Astrocyte (in vitro differentiated cells and primary cell): ENCODE results near the gene PPM1H. TPM values are rescaled to one million over a fixed set of nuclear protein-coding genes. Genes with fewer than 3 reads are reported as not detected.

Experiments used
- DNase-seq: peaks from one replicate; pipeline ENCODE4 v3.0.0-alpha.2; 2010; ENCODE audit warnings: low read depth
- FAIRE-seq: peaks from 2 replicates; lab custom pipeline; 2011; peaks lifted over from hg19 to GRCh38; lab: Jason Lieb, UNC
- H2AFZ ChIP-seq: 2 replicates; pipeline ENCODE4 v1.6.0; 2012; ENCODE audit warnings: low read depth, low read length, inconsistent platforms
- H3K27ac ChIP-seq: 2 replicates; pipeline ENCODE4 v1.5.1; 2011; ENCODE audit warnings: low read depth, low read length, inconsistent platforms
- H3K27me3 ChIP-seq: 2 replicates; pipeline ENCODE4 v1.6.0; 2011; ENCODE audit warnings: low read length, inconsistent platforms; ENCODE audit not compliant: insufficient read depth
- H3K36me3 ChIP-seq: 2 replicates; pipeline ENCODE4 v1.5.1; 2011; ENCODE audit warnings: low read length, inconsistent platforms; ENCODE audit not compliant: insufficient read depth
- H3K4me1 ChIP-seq: 2 replicates; pipeline ENCODE4 v1.5.1; 2011; ENCODE audit warnings: low read length, inconsistent platforms; ENCODE audit not compliant: insufficient read depth
- H3K4me2 ChIP-seq: 2 replicates; pipeline ENCODE4 v1.6.0; 2012; ENCODE audit warnings: low read length, inconsistent platforms
- H3K4me3 ChIP-seq: 2 replicates; pipeline ENCODE4 v1.5.1; 2011; ENCODE audit warnings: low read depth, mild to moderate bottlenecking, low read length, inconsistent platforms; ENCODE audit not compliant: insufficient read depth
- H3K79me2 ChIP-seq: 2 replicates; pipeline ENCODE4 v1.6.0; 2012; ENCODE audit warnings: mild to moderate bottlenecking, low read length, inconsistent platforms; ENCODE audit not compliant: insufficient read depth
- H3K9ac ChIP-seq: 2 replicates; pipeline ENCODE4 v1.6.0; 2012; ENCODE audit warnings: mild to moderate bottlenecking, low read length, inconsistent platforms
- H3K9me3 ChIP-seq: 2 replicates; pipeline ENCODE4 v1.5.1; 2012; ENCODE audit warnings: low read depth, mild to moderate bottlenecking, low read length, inconsistent platforms; ENCODE audit not compliant: insufficient read depth
- H4K20me1 ChIP-seq: 2 replicates; pipeline ENCODE4 v1.6.0; 2012; ENCODE audit warnings: low read length, inconsistent platforms; ENCODE audit not compliant: insufficient read depth
- H3K27ac Mint-ChIP-seq: one replicate; pipeline ENCODE4 v1.8.0; 2021; ENCODE audit warnings: mild to moderate bottlenecking, mixed read lengths; ENCODE audit not compliant: unreplicated experiment
- H3K27me3 Mint-ChIP-seq: one replicate; pipeline ENCODE4 v1.8.0; 2021; ENCODE audit warnings: low read depth, mixed read lengths; ENCODE audit not compliant: unreplicated experiment
- H3K36me3 Mint-ChIP-seq: one replicate; pipeline ENCODE4 v1.8.0; 2021; ENCODE audit warnings: low read depth, mixed read lengths; ENCODE audit not compliant: unreplicated experiment
- H3K4me1 Mint-ChIP-seq: one replicate; pipeline ENCODE4 v1.8.0; 2021; ENCODE audit warnings: low read depth, mixed read lengths; ENCODE audit not compliant: unreplicated experiment
- H3K4me3 Mint-ChIP-seq: one replicate; pipeline ENCODE4 v1.8.0; 2021; ENCODE audit warnings: mild to moderate bottlenecking, moderate library complexity, mixed read lengths; ENCODE audit not compliant: unreplicated experiment
- H3K9me3 Mint-ChIP-seq: one replicate; pipeline ENCODE4 v1.8.0; 2021; ENCODE audit warnings: mild to moderate bottlenecking, mixed read lengths; ENCODE audit not compliant: unreplicated experiment
- EZH2 ChIP-seq: IDR thresholded peaks from 2 replicates; pipeline ENCODE4 v1.6.1; 2012; ENCODE audit warnings: mild to moderate bottlenecking, low read length, inconsistent platforms; ENCODE audit not compliant: insufficient read depth
- total RNA-seq: library from RNA; stranded (reverse); gene quantifications from 2 replicates; pipeline ENCODE4 v1.2.1, GENCODE V29; 2021
- TF ChIP-seq, protein P1 (sequence below): IDR thresholded peaks from 2 replicates; pipeline ENCODE4 v1.5.1; 2011; ENCODE audit warnings: low read depth, mild to moderate bottlenecking, inconsistent platforms, low read length, moderate library complexity; ENCODE audit not compliant: insufficient read depth

The PPM1H gene
- total RNA-seq, 1 donor from 2014 or later, result 7.8 TPM

DNA sequence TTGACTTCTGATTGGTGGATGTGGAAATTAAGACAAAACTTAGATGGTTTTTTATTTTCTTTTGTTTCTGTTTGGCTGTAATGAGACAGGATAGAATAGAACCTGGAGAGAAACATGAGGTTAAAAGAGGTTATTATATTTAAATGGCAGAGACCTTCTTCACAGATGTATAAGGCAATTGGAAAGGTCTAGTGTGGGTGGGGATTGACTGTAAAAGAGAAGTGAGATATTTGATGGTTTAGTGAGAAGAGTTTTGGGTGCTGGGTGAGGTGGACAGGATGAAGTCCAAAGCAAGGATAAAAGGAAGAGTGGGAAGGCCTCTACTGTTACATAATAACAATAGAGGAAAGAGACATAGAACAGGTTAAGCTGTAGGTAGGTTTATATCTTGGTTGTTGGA lies 43.8 kb upstream of the PPM1H start:
- no peak overlapping the region for H3K4me3 ChIP-seq

DNA sequence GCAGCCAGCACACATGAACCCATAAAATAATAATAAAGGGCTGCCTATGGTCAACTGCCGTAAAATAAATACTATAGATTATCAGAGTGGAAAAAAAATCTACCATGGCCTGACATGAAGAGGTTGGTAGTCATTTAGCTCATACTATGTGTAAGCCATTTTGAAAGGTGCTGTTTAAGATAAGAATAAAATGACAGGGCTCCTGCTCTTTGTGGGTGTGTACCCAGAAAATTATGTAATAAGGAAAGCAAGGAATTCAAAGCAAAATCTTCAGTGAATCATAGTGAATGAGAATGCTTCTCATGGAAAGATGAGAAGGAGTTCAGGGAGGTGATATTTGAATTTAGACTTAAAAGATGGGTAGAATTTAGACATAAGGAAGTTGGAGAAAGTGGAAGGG lies 42.9 kb upstream of the PPM1H start:
- Histone ChIP-seq H3K27me3 (no peaks in the 10 kb centered on the region), H2AFZ (no peak overlapping the region), H3K4me2 (no peak overlapping the region), H3K79me2 (no peaks in the 10 kb centered on the region), H3K9ac (no peak overlapping the region), H3K4me1 (no peaks in the 10 kb centered on the region), H3K9me3 (no peaks in the 10 kb centered on the region), H3K36me3 (no peaks in the 10 kb centered on the region), H4K20me1 (no peaks in the 10 kb centered on the region), H3K27ac (no peak overlapping the region), H3K4me3 (no peak overlapping the region)
- H3K4me1 Mint-ChIP-seq, result no peaks in the 10 kb centered on the region
- peaks cover 2% of the 10 kb centered on the region for H3K27me3 Mint-ChIP-seq
- FAIRE-seq (no peak), DNase-seq (no peak)
- no peak overlapping the region for H3K27ac Mint-ChIP-seq
- no peak overlapping the region for H3K4me3 Mint-ChIP-seq
- no peaks in the 10 kb centered on the region for H3K36me3 Mint-ChIP-seq
- H3K9me3 Mint-ChIP-seq, result no peaks in the 10 kb centered on the region
- TF ChIP-seq, protein P1, sequence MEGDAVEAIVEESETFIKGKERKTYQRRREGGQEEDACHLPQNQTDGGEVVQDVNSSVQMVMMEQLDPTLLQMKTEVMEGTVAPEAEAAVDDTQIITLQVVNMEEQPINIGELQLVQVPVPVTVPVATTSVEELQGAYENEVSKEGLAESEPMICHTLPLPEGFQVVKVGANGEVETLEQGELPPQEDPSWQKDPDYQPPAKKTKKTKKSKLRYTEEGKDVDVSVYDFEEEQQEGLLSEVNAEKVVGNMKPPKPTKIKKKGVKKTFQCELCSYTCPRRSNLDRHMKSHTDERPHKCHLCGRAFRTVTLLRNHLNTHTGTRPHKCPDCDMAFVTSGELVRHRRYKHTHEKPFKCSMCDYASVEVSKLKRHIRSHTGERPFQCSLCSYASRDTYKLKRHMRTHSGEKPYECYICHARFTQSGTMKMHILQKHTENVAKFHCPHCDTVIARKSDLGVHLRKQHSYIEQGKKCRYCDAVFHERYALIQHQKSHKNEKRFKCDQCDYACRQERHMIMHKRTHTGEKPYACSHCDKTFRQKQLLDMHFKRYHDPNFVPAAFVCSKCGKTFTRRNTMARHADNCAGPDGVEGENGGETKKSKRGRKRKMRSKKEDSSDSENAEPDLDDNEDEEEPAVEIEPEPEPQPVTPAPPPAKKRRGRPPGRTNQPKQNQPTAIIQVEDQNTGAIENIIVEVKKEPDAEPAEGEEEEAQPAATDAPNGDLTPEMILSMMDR, result no peak
- no peak for TF ChIP-seq EZH2

More for the DNA sequence above, 43.8 kb upstream of the PPM1H start:
- no peak overlapping the region for H3K4me2 ChIP-seq
- no peaks in the 10 kb centered on the region for H3K36me3 Mint-ChIP-seq
- H3K27ac Mint-ChIP-seq, result no peak overlapping the region
- H3K4me1 Mint-ChIP-seq, result no peaks in the 10 kb centered on the region
- H3K27ac ChIP-seq, result no peak overlapping the region
- H3K9me3 Mint-ChIP-seq, result no peaks in the 10 kb centered on the region
- no peaks in the 10 kb centered on the region for H3K4me1 ChIP-seq
- no peak overlapping the region for H3K4me3 Mint-ChIP-seq
- TF ChIP-seq, protein P1, result no peak
- TF ChIP-seq EZH2, result no peak
- no peak overlapping the region for H2AFZ ChIP-seq
- H3K9ac ChIP-seq, result no peak overlapping the region
- DNase-seq, result no peak
- no peaks in the 10 kb centered on the region for H3K27me3 ChIP-seq
- no peak for FAIRE-seq
- H3K79me2 ChIP-seq, result no peaks in the 10 kb centered on the region
- H3K9me3 ChIP-seq, result no peaks in the 10 kb centered on the region
- no peaks in the 10 kb centered on the region for H4K20me1 ChIP-seq
- peaks cover 2% of the 10 kb centered on the region for H3K27me3 Mint-ChIP-seq
- H3K36me3 ChIP-seq, result no peaks in the 10 kb centered on the region

DNA sequence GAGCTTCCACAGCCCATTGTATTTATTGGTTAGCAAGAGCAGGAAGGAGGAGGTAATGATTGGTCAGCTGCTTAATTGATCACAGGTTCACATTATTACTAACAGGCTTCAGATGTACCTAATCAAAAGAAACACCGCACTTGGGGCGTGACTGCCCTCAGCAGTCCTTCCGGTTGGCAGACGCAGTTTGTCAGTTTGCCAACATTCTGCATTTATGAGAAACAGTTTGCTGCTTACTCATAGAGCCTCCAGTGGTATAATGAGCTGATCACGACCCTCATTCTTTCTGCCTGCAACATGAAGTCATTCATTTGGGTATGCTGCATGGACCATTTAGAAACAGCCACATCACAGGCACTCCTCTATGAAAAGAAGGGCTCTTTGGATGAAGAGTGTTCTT lies 42.5 kb upstream of the PPM1H start:
- TF ChIP-seq, protein P1, result no peak
- no peak for TF ChIP-seq EZH2
- DNase-seq, result peak; percentile 19
- no peaks in the 10 kb centered on the region for H3K4me1 Mint-ChIP-seq
- no peak overlapping the region for H3K9ac ChIP-seq
- H3K9me3 ChIP-seq, result no peaks in the 10 kb centered on the region
- no peaks in the 10 kb centered on the region for H3K79me2 ChIP-seq
- H3K27ac Mint-ChIP-seq, result no peak overlapping the region
- H3K36me3 ChIP-seq, result no peaks in the 10 kb centered on the region
- H4K20me1 ChIP-seq, result no peaks in the 10 kb centered on the region
- no peaks in the 10 kb centered on the region for H3K9me3 Mint-ChIP-seq
- no peak overlapping the region for H3K27ac ChIP-seq
- H3K27me3 ChIP-seq, result no peaks in the 10 kb centered on the region
- H3K27me3 Mint-ChIP-seq, result peaks cover 2% of the 10 kb centered on the region
- H2AFZ ChIP-seq, result peak overlapping the region; percentile 10
- H3K4me1 ChIP-seq, result no peaks in the 10 kb centered on the region
- no peak overlapping the region for H3K4me3 ChIP-seq
- FAIRE-seq, result no peak
- no peak overlapping the region for H3K4me2 ChIP-seq
- no peaks in the 10 kb centered on the region for H3K36me3 Mint-ChIP-seq
- H3K4me3 Mint-ChIP-seq, result no peak overlapping the region
